HCT116 (cell line): ENCODE results near the gene UPK2. TPM values are rescaled to one million over a fixed set of nuclear protein-coding genes. Genes with fewer than 3 reads are reported as not detected.

Source experiments
- ATAC-seq: fragments of 200-7000 bp; cut with Tn5 transposase; 2 replicates; pipeline ENCODE4 v1.9.1; 2020; ENCODE audit warnings: mild to moderate bottlenecking, moderate library complexity
- BruUV-seq: library from RNA; stranded (reverse); fragments of 400-500 nt; replicated peaks from 2 replicates; lab custom pipeline; 2021; lab: Mats Ljungman, UMichigan
- CTCF ChIA-PET: fragments of 300-600 bp; sonication (Branson Sonifier 250); formaldehyde crosslinking; loops from one replicate; lab custom pipeline; 2021; ENCODE audit warnings: antibody characterized with exemption; lab: Charles Lee
- POLR2A ChIA-PET: fragments of 300-600, 350-600 bp; sonication (Branson Sonifier 250); formaldehyde crosslinking; loops from one replicate; lab custom pipeline; 2021; ENCODE audit warnings: antibody characterized with exemption; lab: Charles Lee
- RAD21 ChIA-PET, 2 experiments: fragments of 300-600 bp; sonication (Branson Sonifier 250); formaldehyde crosslinking; loops; one replicate each; lab custom pipeline; 2023; ENCODE audit warnings: low total read pairs in 2 of 2; ENCODE audit not compliant: uncharacterized antibody in 2 of 2, unreplicated experiment in 2 of 2, low non-redundant PET in 1 of 2; lab: Charles Lee
- DNase-seq: peaks from one replicate; pipeline ENCODE4 v3.0.0-alpha.2; 2010; ENCODE audit warnings: low read depth, low spot score
- H2AFZ ChIP-seq: fragments of 200-600 bp; shearing (Covaris generic), sonication (generic); 2 replicates; pipeline ENCODE4 v1.6.1; 2017; ENCODE audit warnings: low read depth, mixed run types, mixed read lengths, antibody characterized with exemption, low read length; ENCODE audit not compliant: poor library complexity, severe bottlenecking
- H3K27ac ChIP-seq: 2 replicates; pipeline ENCODE4 v1.5.1; 2012; ENCODE audit warnings: low read depth, low read length
- H3K27me3 ChIP-seq: fragments of 200-600 bp; sonication (generic); 2 replicates; pipeline ENCODE4 v1.6.1; 2016; ENCODE audit warnings: mixed run types, low read length, mixed read lengths; ENCODE audit not compliant: insufficient read depth
- H3K36me3 ChIP-seq, 2 experiments: fragments of 200-500 bp in 1 of 2; fragments of 200-600 bp in 1 of 2; sonication (Bioruptor generic) in 1 of 2; sonication (generic) in 1 of 2; 2 replicates each; pipeline versions ENCODE4 v1.5.1 to v1.6.1; 2014 to 2016; ENCODE audit warnings: low read length in 2 of 2, inconsistent platforms in 1 of 2, mixed read lengths in 1 of 2, mixed run types in 1 of 2; ENCODE audit not compliant: insufficient read depth in 2 of 2, control insufficient read depth in 1 of 2
- H3K4me1 ChIP-seq, 2 experiments: fragments of 200-600 bp in 1 of 2; sonication (generic) in 1 of 2; 2 replicates each; pipeline versions ENCODE4 v1.5.1 to v1.6.1; 2012 to 2017; ENCODE audit warnings: low read length in 2 of 2, inconsistent platforms in 1 of 2, mild to moderate bottlenecking in 1 of 2, mixed read lengths in 1 of 2, mixed run types in 1 of 2, moderate library complexity in 1 of 2; ENCODE audit not compliant: insufficient read depth in 2 of 2, control insufficient read depth in 1 of 2
- H3K4me2 ChIP-seq: fragments of 200-600 bp; sonication (generic); 2 replicates; pipeline ENCODE4 v1.6.1; 2017; ENCODE audit warnings: mixed run types, low read length, mixed read lengths
- H3K4me3 ChIP-seq, 2 experiments: fragments of 200-600 bp in 1 of 2; sonication (generic) in 1 of 2; replicated peaks in 1 of 2; 2 replicates each; pipeline ENCODE4 v1.5.1; 2011 to 2016; ENCODE audit warnings: low read length in 2 of 2, control low read depth in 1 of 2, low read depth in 1 of 2, mild to moderate bottlenecking in 1 of 2, mixed read lengths in 1 of 2, mixed run types in 1 of 2
- H3K79me2 ChIP-seq: fragments of 200-600 bp; sonication (generic); 2 replicates; pipeline ENCODE4 v1.6.1; 2017; ENCODE audit warnings: mild to moderate bottlenecking, mixed run types, low read length, moderate library complexity, mixed read lengths; ENCODE audit not compliant: insufficient read depth
- H3K9ac ChIP-seq: fragments of 200-600 bp; sonication (generic); 2 replicates; pipeline ENCODE4 v1.6.1; 2016; ENCODE audit warnings: low read length, mixed read lengths
- H3K9me2 ChIP-seq: fragments of 200-600 bp; sonication (generic), shearing (Covaris generic); 2 replicates; pipeline ENCODE4 v1.6.1; 2017; ENCODE audit warnings: mixed run types, mild to moderate bottlenecking, moderate library complexity; ENCODE audit not compliant: insufficient read depth
- H3K9me3 ChIP-seq, 2 experiments: fragments of 200-500 bp in 1 of 2; fragments of 200-600 bp in 1 of 2; sonication (Bioruptor generic) in 1 of 2; sonication (generic) in 1 of 2; 2 replicates each; pipeline ENCODE4 v1.6.1; 2014 to 2017; ENCODE audit warnings: low read length in 2 of 2, mixed read lengths in 2 of 2, inconsistent platforms in 1 of 2, low read depth in 1 of 2, mild to moderate bottlenecking in 1 of 2, mixed run types in 1 of 2, moderate library complexity in 1 of 2; ENCODE audit not compliant: control insufficient read depth in 1 of 2, insufficient read depth in 1 of 2
- H4K20me1 ChIP-seq: fragments of 200-600 bp; sonication (generic), shearing (Covaris generic); 2 replicates; pipeline ENCODE4 v1.6.1; 2017; ENCODE audit warnings: mixed run types, mild to moderate bottlenecking, moderate library complexity; ENCODE audit not compliant: insufficient read depth
- EZH2 ChIP-seq: fragments of 200-600 bp; sonication (generic); IDR thresholded peaks from 2 replicates; pipeline ENCODE4 v1.6.1; 2017; ENCODE audit warnings: antibody characterized with exemption, mixed run types
- FOSL1 ChIP-seq: IDR thresholded peaks from 2 replicates; pipeline ENCODE4 v1.6.1; 2012; ENCODE audit warnings: low read depth
- MAX ChIP-seq: IDR thresholded peaks from 2 replicates; pipeline ENCODE4 v1.6.1; 2012
- POLR2A ChIP-seq: IDR thresholded peaks from 2 replicates; pipeline ENCODE4 v1.7.0; 2011; ENCODE audit warnings: borderline replicate concordance; ENCODE audit not compliant: insufficient read depth, insufficient read length; ENCODE audit errors: extremely low read depth
- POLR2AphosphoS5 ChIP-seq: IDR thresholded peaks from 2 replicates; pipeline ENCODE4 v1.6.1; 2011; ENCODE audit warnings: mild to moderate bottlenecking, low read depth, low read length, moderate library complexity
- SIN3A ChIP-seq: IDR thresholded peaks from 2 replicates; pipeline ENCODE4 v1.6.1; 2012; ENCODE audit warnings: low read depth
- SP1 ChIP-seq: IDR thresholded peaks from 2 replicates; pipeline ENCODE4 v1.6.1; 2012; ENCODE audit warnings: low read depth
- YY1 ChIP-seq: IDR thresholded peaks from 2 replicates; pipeline ENCODE4 v1.6.1; 2011; ENCODE audit warnings: low read length, low read depth, moderate library complexity, mild to moderate bottlenecking; ENCODE audit not compliant: insufficient replicate concordance; ENCODE audit errors: extremely low read depth
- ZNF274 ChIP-seq: fragments of 200-500 bp; sonication (Bioruptor generic); IDR thresholded peaks from 2 replicates; pipeline ENCODE4 v1.6.1; 2014; ENCODE audit warnings: mild to moderate bottlenecking, low read depth, low read length, inconsistent platforms
- intact Hi-C: fragments of 100-400 bp; cut with micrococcal nuclease; formaldehyde crosslinking; loops from 2 replicates; pipeline ENCODE4 v1.10.0; 2022
- total RNA-seq: library from RNA; stranded (reverse); gene quantifications from one replicate; pipeline ENCODE4 v1.2.1, GENCODE V29; 2021; ENCODE audit not compliant: unreplicated experiment
- TF ChIP-seq, protein P1 (sequence below): IDR thresholded peaks from 2 replicates; pipeline ENCODE4 v1.6.1; 2011; ENCODE audit warnings: mild to moderate bottlenecking, low read length, moderate library complexity; ENCODE audit not compliant: insufficient replicate concordance; ENCODE audit errors: extremely low read depth
- TF ChIP-seq, protein P2 (sequence below), 3 experiments: fragments of 200-600 bp in 1 of 3; sonication (generic) in 1 of 3; IDR thresholded peaks in 2 of 3; conservative IDR thresholded peaks in 1 of 3; 2 replicates each; pipeline ENCODE4 v1.5.1; 2012 to 2017; ENCODE audit warnings: low read depth in 2 of 3, low read length in 2 of 3, antibody characterized with exemption in 1 of 3, borderline replicate concordance in 1 of 3, control low read depth in 1 of 3, mild to moderate bottlenecking in 1 of 3, mixed read lengths in 1 of 3, mixed run types in 1 of 3, moderate library complexity in 1 of 3; ENCODE audit not compliant: insufficient read depth in 1 of 3

The UPK2 gene
- total RNA-seq, 1 experiment from 2014 or later = 0.42 TPM

DNA sequence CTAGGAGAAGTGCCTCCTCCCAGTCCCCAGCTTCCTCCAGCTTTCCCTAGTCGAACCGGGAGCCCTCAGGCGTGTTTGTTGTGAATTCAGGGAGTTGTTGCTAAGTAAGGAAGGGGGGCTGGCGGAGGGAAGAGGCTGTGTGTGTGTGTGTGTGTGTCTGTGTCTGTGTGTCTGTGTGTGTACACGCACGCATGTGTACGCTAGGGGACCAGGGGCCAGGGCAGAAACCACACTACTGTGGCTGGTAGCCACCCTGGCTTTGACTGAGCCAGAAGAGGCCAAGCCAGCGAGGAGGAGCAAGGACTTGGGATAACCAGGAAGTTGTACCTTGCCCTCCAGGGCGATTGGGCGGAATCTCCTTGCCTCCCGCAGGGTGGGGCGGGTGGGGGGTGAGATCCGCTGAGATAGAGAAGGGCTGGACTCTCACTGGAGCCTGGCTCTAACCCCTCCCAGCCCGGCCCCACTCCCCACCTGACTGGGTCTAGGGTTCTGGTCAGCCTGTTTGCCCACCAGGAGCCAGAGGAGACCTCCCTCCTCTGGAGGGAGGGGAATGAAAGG is 37.9 kb upstream of the UPK2 start:
- Histone ChIP-seq H3K27ac (peak overlapping the region; percentile 100), H3K79me2 (peaks cover 97% of the 10 kb centered on the region), H3K27me3 (no peaks in the 10 kb centered on the region), H3K4me3 (peak overlapping the region; percentile 41 to 57), H3K9ac (peak overlapping the region; percentile 91), H3K4me1 (peaks cover 94 to 99% of the 10 kb centered on the region in 2 experiments), H4K20me1 (no peaks in the 10 kb centered on the region), H2AFZ (no peak overlapping the region), H3K4me2 (peak overlapping the region; percentile 100), H3K9me2 (no peaks in the 10 kb centered on the region), H3K36me3 (peaks cover 0 to 8% of the 10 kb centered on the region in 2 experiments; a peak in 1 of 4 replicates), H3K9me3 (no peaks in the 10 kb centered on the region)
- ChIA-PET POLR2A (no interaction called here), RAD21 (interaction anchor here in 1 of 2 experiments (1.4 kb wide), 1 partner anchor 10 kb away, joined by 3 read pairs; no protein-coding TSS in a partner anchor), CTCF (interaction anchor here (0.7 kb wide), 1 partner anchor 10 kb away, joined by 4 read pairs; no protein-coding TSS in a partner anchor)
- ATAC-seq (peak; percentile 34), DNase-seq (no peak)
- TSS peak; percentile 29 for BruUV-seq
- intact Hi-C loops = no loop called here
- TF ChIP-seq, protein P1, sequence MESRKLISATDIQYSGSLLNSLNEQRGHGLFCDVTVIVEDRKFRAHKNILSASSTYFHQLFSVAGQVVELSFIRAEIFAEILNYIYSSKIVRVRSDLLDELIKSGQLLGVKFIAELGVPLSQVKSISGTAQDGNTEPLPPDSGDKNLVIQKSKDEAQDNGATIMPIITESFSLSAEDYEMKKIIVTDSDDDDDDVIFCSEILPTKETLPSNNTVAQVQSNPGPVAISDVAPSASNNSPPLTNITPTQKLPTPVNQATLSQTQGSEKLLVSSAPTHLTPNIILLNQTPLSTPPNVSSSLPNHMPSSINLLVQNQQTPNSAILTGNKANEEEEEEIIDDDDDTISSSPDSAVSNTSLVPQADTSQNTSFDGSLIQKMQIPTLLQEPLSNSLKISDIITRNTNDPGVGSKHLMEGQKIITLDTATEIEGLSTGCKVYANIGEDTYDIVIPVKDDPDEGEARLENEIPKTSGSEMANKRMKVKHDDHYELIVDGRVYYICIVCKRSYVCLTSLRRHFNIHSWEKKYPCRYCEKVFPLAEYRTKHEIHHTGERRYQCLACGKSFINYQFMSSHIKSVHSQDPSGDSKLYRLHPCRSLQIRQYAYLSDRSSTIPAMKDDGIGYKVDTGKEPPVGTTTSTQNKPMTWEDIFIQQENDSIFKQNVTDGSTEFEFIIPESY = no peak
- TF ChIP-seq YY1 = no peak
- peak; percentile 61; the same call in 1 of the 2 replicates for TF ChIP-seq POLR2AphosphoS5

- DNase-seq = no peak
- Histone ChIP-seq H3K79me2 (peaks cover 99% of the 10 kb centered on the region), H4K20me1 (no peaks in the 10 kb centered on the region), H3K9ac (peak overlapping the region; percentile 95), H3K9me2 (no peaks in the 10 kb centered on the region), H3K36me3 (peaks cover 0 to 8% of the 10 kb centered on the region in 2 experiments; a peak in 1 of 4 replicates), H3K27ac (peak overlapping the region; percentile 100), H2AFZ (no peak overlapping the region), H3K4me1 (peaks cover 96 to 99% of the 10 kb centered on the region in 2 experiments), H3K4me2 (peak overlapping the region; percentile 100), H3K27me3 (no peaks in the 10 kb centered on the region), H3K4me3 (peak overlapping the region; percentile 41 to 96), H3K9me3 (no peaks in the 10 kb centered on the region)
- ATAC-seq = no peak
- intact Hi-C loops = no loop called here
- CTCF ChIA-PET = interaction anchor here (0.7 kb wide), 1 partner anchor 9 kb away, joined by 4 read pairs; no protein-coding TSS in a partner anchor
- no TSS peak for BruUV-seq
- RAD21 ChIA-PET = no interaction called here
- POLR2A ChIA-PET = no interaction called here
- TF ChIP-seq FOSL1 (no peak), SIN3A (no peak), EZH2 (no peak), POLR2A (no peak), SP1 (no peak), MAX (no peak), ZNF274 (no peak)
- TF ChIP-seq, protein P2, sequence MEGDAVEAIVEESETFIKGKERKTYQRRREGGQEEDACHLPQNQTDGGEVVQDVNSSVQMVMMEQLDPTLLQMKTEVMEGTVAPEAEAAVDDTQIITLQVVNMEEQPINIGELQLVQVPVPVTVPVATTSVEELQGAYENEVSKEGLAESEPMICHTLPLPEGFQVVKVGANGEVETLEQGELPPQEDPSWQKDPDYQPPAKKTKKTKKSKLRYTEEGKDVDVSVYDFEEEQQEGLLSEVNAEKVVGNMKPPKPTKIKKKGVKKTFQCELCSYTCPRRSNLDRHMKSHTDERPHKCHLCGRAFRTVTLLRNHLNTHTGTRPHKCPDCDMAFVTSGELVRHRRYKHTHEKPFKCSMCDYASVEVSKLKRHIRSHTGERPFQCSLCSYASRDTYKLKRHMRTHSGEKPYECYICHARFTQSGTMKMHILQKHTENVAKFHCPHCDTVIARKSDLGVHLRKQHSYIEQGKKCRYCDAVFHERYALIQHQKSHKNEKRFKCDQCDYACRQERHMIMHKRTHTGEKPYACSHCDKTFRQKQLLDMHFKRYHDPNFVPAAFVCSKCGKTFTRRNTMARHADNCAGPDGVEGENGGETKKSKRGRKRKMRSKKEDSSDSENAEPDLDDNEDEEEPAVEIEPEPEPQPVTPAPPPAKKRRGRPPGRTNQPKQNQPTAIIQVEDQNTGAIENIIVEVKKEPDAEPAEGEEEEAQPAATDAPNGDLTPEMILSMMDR (IDR thresholded peaks at IDR 0.05 in 2 of 3, conservative IDR thresholded peaks at IDR 0.05 in 1 of 3; ENCODE audit: borderline replicate concordance in 1 of 3, insufficient read depth in 1 of 3, low read depth in 2 of 3, low read length in 2 of 3) = no peak
Observed at GRCh38 chr11:118918686-118919280, 37.3 kb upstream of the UPK2 start.
